ENCODE measurements around the gene MST1.

DNA sequence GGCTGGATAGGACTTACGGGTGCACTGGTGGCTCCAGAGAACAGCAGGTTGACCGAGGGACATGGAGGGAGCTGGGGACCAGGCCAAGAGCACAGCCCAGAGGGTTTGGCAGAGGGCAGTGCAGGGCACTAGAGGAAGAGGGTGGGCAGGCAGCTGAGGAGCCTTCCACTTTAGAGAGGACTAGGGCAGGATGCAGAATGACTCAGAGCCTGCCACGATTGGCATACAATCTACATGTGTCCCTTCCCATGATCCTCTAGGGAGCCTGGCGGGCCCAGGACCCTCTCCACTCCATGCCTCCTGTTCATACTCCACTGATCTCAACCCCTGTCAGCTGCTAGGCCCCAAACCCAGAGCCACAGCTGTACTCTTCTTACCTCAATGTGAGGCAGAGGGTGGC is 29.5 kb downstream of the MST1 start:
- TF ChIP-seq ZNF416 (tag by site-specific recombination; IDR thresholded peaks at IDR 0.05) = no peak
- TF ChIP-seq SP2 (tag by site-specific recombination; IDR thresholded peaks at IDR 0.05) = no peak
- TF ChIP-seq, protein P1, sequence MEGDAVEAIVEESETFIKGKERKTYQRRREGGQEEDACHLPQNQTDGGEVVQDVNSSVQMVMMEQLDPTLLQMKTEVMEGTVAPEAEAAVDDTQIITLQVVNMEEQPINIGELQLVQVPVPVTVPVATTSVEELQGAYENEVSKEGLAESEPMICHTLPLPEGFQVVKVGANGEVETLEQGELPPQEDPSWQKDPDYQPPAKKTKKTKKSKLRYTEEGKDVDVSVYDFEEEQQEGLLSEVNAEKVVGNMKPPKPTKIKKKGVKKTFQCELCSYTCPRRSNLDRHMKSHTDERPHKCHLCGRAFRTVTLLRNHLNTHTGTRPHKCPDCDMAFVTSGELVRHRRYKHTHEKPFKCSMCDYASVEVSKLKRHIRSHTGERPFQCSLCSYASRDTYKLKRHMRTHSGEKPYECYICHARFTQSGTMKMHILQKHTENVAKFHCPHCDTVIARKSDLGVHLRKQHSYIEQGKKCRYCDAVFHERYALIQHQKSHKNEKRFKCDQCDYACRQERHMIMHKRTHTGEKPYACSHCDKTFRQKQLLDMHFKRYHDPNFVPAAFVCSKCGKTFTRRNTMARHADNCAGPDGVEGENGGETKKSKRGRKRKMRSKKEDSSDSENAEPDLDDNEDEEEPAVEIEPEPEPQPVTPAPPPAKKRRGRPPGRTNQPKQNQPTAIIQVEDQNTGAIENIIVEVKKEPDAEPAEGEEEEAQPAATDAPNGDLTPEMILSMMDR (tag by site-specific recombination; IDR thresholded peaks at IDR 0.05) = no peak
- TF ChIP-seq, protein P2, sequence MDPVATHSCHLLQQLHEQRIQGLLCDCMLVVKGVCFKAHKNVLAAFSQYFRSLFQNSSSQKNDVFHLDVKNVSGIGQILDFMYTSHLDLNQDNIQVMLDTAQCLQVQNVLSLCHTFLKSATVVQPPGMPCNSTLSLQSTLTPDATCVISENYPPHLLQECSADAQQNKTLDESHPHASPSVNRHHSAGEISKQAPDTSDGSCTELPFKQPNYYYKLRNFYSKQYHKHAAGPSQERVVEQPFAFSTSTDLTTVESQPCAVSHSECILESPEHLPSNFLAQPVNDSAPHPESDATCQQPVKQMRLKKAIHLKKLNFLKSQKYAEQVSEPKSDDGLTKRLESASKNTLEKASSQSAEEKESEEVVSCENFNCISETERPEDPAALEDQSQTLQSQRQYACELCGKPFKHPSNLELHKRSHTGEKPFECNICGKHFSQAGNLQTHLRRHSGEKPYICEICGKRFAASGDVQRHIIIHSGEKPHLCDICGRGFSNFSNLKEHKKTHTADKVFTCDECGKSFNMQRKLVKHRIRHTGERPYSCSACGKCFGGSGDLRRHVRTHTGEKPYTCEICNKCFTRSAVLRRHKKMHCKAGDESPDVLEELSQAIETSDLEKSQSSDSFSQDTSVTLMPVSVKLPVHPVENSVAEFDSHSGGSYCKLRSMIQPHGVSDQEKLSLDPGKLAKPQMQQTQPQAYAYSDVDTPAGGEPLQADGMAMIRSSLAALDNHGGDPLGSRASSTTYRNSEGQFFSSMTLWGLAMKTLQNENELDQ (tag by site-specific recombination; IDR thresholded peaks at IDR 0.05; ENCODE audit: low read depth) = no peak
- TF ChIP-seq ZNF544 (tag by site-specific recombination; IDR thresholded peaks at IDR 0.05) = no peak
- TF ChIP-seq, protein P3, sequence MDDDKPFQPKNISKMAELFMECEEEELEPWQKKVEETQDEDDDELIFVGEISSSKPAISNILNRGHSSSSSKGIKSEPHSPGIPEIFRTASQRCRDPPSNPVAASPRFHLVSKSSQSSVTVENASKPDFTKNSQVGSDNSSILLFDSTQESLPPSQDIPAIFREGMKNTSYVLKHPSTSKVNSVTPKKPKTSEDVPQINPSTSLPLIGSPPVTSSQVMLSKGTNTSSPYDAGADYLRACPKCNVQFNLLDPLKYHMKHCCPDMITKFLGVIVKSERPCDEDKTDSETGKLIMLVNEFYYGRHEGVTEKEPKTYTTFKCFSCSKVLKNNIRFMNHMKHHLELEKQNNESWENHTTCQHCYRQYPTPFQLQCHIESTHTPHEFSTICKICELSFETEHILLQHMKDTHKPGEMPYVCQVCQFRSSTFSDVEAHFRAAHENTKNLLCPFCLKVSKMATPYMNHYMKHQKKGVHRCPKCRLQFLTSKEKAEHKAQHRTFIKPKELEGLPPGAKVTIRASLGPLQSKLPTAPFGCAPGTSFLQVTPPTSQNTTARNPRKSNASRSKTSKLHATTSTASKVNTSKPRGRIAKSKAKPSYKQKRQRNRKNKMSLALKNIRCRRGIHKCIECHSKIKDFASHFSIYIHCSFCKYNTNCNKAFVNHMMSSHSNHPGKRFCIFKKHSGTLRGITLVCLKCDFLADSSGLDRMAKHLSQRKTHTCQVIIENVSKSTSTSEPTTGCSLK (tag by site-specific recombination; IDR thresholded peaks at IDR 0.05) = no peak
- TF ChIP-seq, protein P4, sequence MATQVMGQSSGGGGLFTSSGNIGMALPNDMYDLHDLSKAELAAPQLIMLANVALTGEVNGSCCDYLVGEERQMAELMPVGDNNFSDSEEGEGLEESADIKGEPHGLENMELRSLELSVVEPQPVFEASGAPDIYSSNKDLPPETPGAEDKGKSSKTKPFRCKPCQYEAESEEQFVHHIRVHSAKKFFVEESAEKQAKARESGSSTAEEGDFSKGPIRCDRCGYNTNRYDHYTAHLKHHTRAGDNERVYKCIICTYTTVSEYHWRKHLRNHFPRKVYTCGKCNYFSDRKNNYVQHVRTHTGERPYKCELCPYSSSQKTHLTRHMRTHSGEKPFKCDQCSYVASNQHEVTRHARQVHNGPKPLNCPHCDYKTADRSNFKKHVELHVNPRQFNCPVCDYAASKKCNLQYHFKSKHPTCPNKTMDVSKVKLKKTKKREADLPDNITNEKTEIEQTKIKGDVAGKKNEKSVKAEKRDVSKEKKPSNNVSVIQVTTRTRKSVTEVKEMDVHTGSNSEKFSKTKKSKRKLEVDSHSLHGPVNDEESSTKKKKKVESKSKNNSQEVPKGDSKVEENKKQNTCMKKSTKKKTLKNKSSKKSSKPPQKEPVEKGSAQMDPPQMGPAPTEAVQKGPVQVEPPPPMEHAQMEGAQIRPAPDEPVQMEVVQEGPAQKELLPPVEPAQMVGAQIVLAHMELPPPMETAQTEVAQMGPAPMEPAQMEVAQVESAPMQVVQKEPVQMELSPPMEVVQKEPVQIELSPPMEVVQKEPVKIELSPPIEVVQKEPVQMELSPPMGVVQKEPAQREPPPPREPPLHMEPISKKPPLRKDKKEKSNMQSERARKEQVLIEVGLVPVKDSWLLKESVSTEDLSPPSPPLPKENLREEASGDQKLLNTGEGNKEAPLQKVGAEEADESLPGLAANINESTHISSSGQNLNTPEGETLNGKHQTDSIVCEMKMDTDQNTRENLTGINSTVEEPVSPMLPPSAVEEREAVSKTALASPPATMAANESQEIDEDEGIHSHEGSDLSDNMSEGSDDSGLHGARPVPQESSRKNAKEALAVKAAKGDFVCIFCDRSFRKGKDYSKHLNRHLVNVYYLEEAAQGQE (tag by site-specific recombination; IDR thresholded peaks at IDR 0.05) = no peak
- TF ChIP-seq ZNF10 (tag by site-specific recombination; IDR thresholded peaks at IDR 0.05) = no peak
- TF ChIP-seq ZNF350 (tag by site-specific recombination; IDR thresholded peaks at IDR 0.05) = no peak
- no peak for TF ChIP-seq YY1 (tag by site-specific recombination; IDR thresholded peaks at IDR 0.05)
- no peak for TF ChIP-seq GLIS2 (tag by site-specific recombination; IDR thresholded peaks at IDR 0.05)
- TF ChIP-seq KLF9 (tag by site-specific recombination; IDR thresholded peaks at IDR 0.05; ENCODE audit: low read depth) = no peak
- TF ChIP-seq ZSCAN23 (tag by site-specific recombination; IDR thresholded peaks at IDR 0.05) = no peak
- TF ChIP-seq ZNF521 (tag by site-specific recombination; IDR thresholded peaks at IDR 0.05) = no peak

All from HEK293 (cell line).